ENCODE measurements around the gene MYL9. TPM values are rescaled to one million over a fixed set of nuclear protein-coding genes. Genes with fewer than 3 reads are reported as not detected.

Gene MYL9
- total RNA-seq (2021; ENCODE audit: unreplicated experiment) (49.3 TPM), Bru-seq, nascent RNA (percentile 59 among the genes with signal in this experiment), BruChase-seq, experiment 1, labeled RNA remaining after a 6-hour chase (percentile 49 among the genes with signal in this experiment), BruChase-seq, experiment 2, labeled RNA remaining after a 2-hour chase (percentile 48 among the genes with signal in this experiment)
- polyA plus RNA-seq (2012), result 34.4 and 43.3 TPM in 2 replicates
- long read RNA-seq, transcript MYL9-201 (4 exons, 2,821 nt), result major isoform, 5 of 12 reads
- long read RNA-seq, partial matches to known transcripts, result 5 of 12 reads
- long read RNA-seq, other reads (novel, unspliced or antisense), result 2 of 12 reads

GRCh38 chr20:36541227-36541767 lies at the start of gene MYL9:
Gene MYL9, plus strand, starts transcription at chr20:36541519. Its CDS starts 3,366 bp downstream, at chr20:36544885.
- RAD21 ChIA-PET (ENCODE audit: low non-redundant PET in 1 of 2, low total read pairs in 2 of 2, uncharacterized antibody in 2 of 2, unreplicated experiment in 2 of 2), result no interaction called here
- H3K4me1 ChIP-seq (ENCODE audit: control insufficient read depth in 1 of 2, insufficient read depth in 2 of 2, low read length in 2 of 2), result peaks cover 2 to 24% of the 10 kb centered on the region in 2 experiments; a peak in 3 of 4 replicates
- POLR2A ChIA-PET, result interaction anchor here (0.6 to 1.7 kb wide), 2 partner anchors 64 to 295 kb away, joined by 3 to 4 read pairs; partner anchors contain the start of gene RAB5IF
- peak within 1 kb of the TSS; percentile 78 to 92 for H3K4me3 ChIP-seq (replicated peaks in 1 of 2; ENCODE audit: low read depth in 1 of 2, low read length in 2 of 2)
- CTCF ChIA-PET, result interaction anchor here (1.0 to 1.5 kb wide), 4 partner anchors 10 to 64 kb away, joined by 3 to 5 read pairs (median 3); partner anchors contain the start of gene RAB5IF
- H2AFZ ChIP-seq (ENCODE audit: low read depth, low read length, poor library complexity, severe bottlenecking), result no peak within 1 kb of the TSS
- peak within 1 kb of the TSS; percentile 87 for H3K27ac ChIP-seq (ENCODE audit: low read depth, low read length)
- peak; percentile 84 for ATAC-seq
- H3K9me2 ChIP-seq (ENCODE audit: insufficient read depth), result no peaks in the 10 kb centered on the region
- no TSS peak for BruUV-seq (replicated peaks)
- DNase-seq (ENCODE audit: low read depth, low spot score), result no peak
- peaks cover 7% of the 10 kb centered on the region; the same call in 1 of the 2 replicates for H3K79me2 ChIP-seq (ENCODE audit: insufficient read depth, low read length)
- no peaks in the 10 kb centered on the region for H3K27me3 ChIP-seq (ENCODE audit: insufficient read depth, low read length)
- no peaks in the 10 kb centered on the region for H3K9me3 ChIP-seq (ENCODE audit: control insufficient read depth in 1 of 2, insufficient read depth in 1 of 2, low read depth in 1 of 2, low read length in 2 of 2)
- peak within 1 kb of the TSS; percentile 97 for H3K4me2 ChIP-seq (ENCODE audit: low read length)
- intact Hi-C loops (cut with micrococcal nuclease), result no loop called here
- H3K36me3 ChIP-seq (ENCODE audit: control insufficient read depth in 1 of 2, insufficient read depth in 2 of 2, low read length in 2 of 2), result no peaks in the 10 kb centered on the region
- H4K20me1 ChIP-seq (ENCODE audit: insufficient read depth), result no peaks in the 10 kb centered on the region
- TF ChIP-seq ZFX (IDR thresholded peaks at IDR 0.05), result peak; percentile 58; the same call in 1 of the 2 replicates
- TF ChIP-seq EGR1 (IDR thresholded peaks at IDR 0.05; ENCODE audit: low read depth), result peak; percentile 70
- TF ChIP-seq SRF (IDR thresholded peaks at IDR 0.05; ENCODE audit: low read depth), result peak; percentile 95
- TF ChIP-seq POLR2AphosphoS5 (IDR thresholded peaks at IDR 0.05; ENCODE audit: low read depth, low read length), result peak; percentile 55
- no peak for TF ChIP-seq CBX3 (IDR thresholded peaks at IDR 0.05; ENCODE audit: low read depth)
- H3K9ac ChIP-seq (ENCODE audit: low read length), result peak within 1 kb of the TSS; percentile 79

- ChIA-PET CTCF (interaction anchor here (0.8 kb wide), 1 partner anchor 14 kb away, joined by 3 read pairs; no protein-coding TSS in a partner anchor), POLR2A (no interaction called here), RAD21 (ENCODE audit: low non-redundant PET in 1 of 2, low total read pairs in 2 of 2, uncharacterized antibody in 2 of 2, unreplicated experiment in 2 of 2) (no interaction called here)
- no peak for DNase-seq (ENCODE audit: low read depth, low spot score)
- Histone ChIP-seq H3K9me3 (ENCODE audit: control insufficient read depth in 1 of 2, insufficient read depth in 1 of 2, low read depth in 1 of 2, low read length in 2 of 2) (no peaks in the 10 kb centered on the region), H3K4me2 (ENCODE audit: low read length) (no peak overlapping the region), H3K27me3 (ENCODE audit: insufficient read depth, low read length) (no peaks in the 10 kb centered on the region), H3K27ac (ENCODE audit: low read depth, low read length) (no peak overlapping the region), H3K79me2 (ENCODE audit: insufficient read depth, low read length) (peaks cover 5% of the 10 kb centered on the region; the same call in 1 of the 2 replicates), H3K9me2 (ENCODE audit: insufficient read depth) (no peaks in the 10 kb centered on the region), H3K4me1 (ENCODE audit: control insufficient read depth in 1 of 2, insufficient read depth in 2 of 2, low read length in 2 of 2) (no peaks in the 10 kb centered on the region), H3K4me3 (replicated peaks in 1 of 2; ENCODE audit: low read depth in 1 of 2, low read length in 2 of 2) (no peak overlapping the region), H4K20me1 (ENCODE audit: insufficient read depth) (no peaks in the 10 kb centered on the region), H2AFZ (ENCODE audit: low read depth, low read length, poor library complexity, severe bottlenecking) (no peak overlapping the region), H3K9ac (ENCODE audit: low read length) (no peak overlapping the region), H3K36me3 (ENCODE audit: control insufficient read depth in 1 of 2, insufficient read depth in 2 of 2, low read length in 2 of 2) (no peaks in the 10 kb centered on the region; a peak in 1 of 4 replicates)
- no peak for ATAC-seq
- BruUV-seq (replicated peaks), result no TSS peak
- intact Hi-C loops (cut with micrococcal nuclease), result no loop called here
- TF ChIP-seq ZNF274 (IDR thresholded peaks at IDR 0.05; ENCODE audit: low read depth, low read length) (no peak), CTCF (IDR thresholded peaks at IDR 0.05 in 2 of 3, conservative IDR thresholded peaks at IDR 0.05 in 1 of 3; ENCODE audit: borderline replicate concordance in 1 of 3, insufficient read depth in 1 of 3, low read depth in 2 of 3, low read length in 2 of 3) (no peak), YY1 (IDR thresholded peaks at IDR 0.05; ENCODE audit: extremely low read depth, insufficient replicate concordance, low read depth, low read length) (no peak), POLR2A (IDR thresholded peaks at IDR 0.05; ENCODE audit: borderline replicate concordance, extremely low read depth, insufficient read depth, insufficient read length) (no peak), SIN3A (IDR thresholded peaks at IDR 0.05; ENCODE audit: low read depth) (no peak), EZH2 (IDR thresholded peaks at IDR 0.05) (no peak), SP1 (IDR thresholded peaks at IDR 0.05; ENCODE audit: low read depth) (no peak), FOSL1 (IDR thresholded peaks at IDR 0.05; ENCODE audit: low read depth) (no peak), RAD21 (IDR thresholded peaks at IDR 0.05; ENCODE audit: low read depth) (no peak)
Observed at GRCh38 chr20:36491901-36492617, 49.3 kb upstream of the MYL9 start.

All from HCT116 (cell line).